Loucy (cell line): ENCODE measurements around the gene PIGS.
"Not testable (repeated sequence)": the region's sequence is repeated elsewhere in the genome, so short reads cannot be mapped to it uniquely, and the experiment has no call there.

Experiments used
- H2AFZ ChIP-seq: fragments of 200-600 bp; sonication (generic); 2 replicates; pipeline ENCODE4 v1.6.0; 2016; ENCODE audit warnings: antibody characterized with exemption, mild to moderate bottlenecking, low read length, moderate library complexity
- H3F3A ChIP-seq: fragments of 200-600 bp; 2 replicates; pipeline ENCODE4 v1.6.0; 2016; ENCODE audit warnings: antibody characterized with exemption, low read depth, mild to moderate bottlenecking
- H3K27me3 ChIP-seq: fragments of 200-600 bp; sonication (generic); 2 replicates; pipeline ENCODE4 v1.6.1; 2014; ENCODE audit warnings: low read length, mild to moderate bottlenecking; ENCODE audit not compliant: insufficient read depth, poor library complexity, severe bottlenecking
- H3K36me3 ChIP-seq: fragments of 200-600 bp; sonication (generic); 2 replicates; pipeline ENCODE4 v1.6.1; 2016; ENCODE audit warnings: low read length; ENCODE audit not compliant: insufficient read depth
- H3K4me1 ChIP-seq: fragments of 200-600 bp; sonication (generic); 2 replicates; pipeline ENCODE4 v1.5.1; 2014; ENCODE audit warnings: low read length, mild to moderate bottlenecking; ENCODE audit not compliant: insufficient read depth, poor library complexity, severe bottlenecking
- H3K4me2 ChIP-seq: fragments of 200-600 bp; sonication (generic); 2 replicates; pipeline ENCODE4 v1.6.0; 2014; ENCODE audit warnings: antibody characterized with exemption, low read length, low read depth, mild to moderate bottlenecking; ENCODE audit not compliant: poor library complexity, severe bottlenecking
- H3K4me3 ChIP-seq: fragments of 200-600 bp; sonication (generic); 2 replicates; pipeline ENCODE4 v1.5.1; 2014; ENCODE audit warnings: low read length, mild to moderate bottlenecking, mixed read lengths; ENCODE audit not compliant: poor library complexity, severe bottlenecking
- H3K79me2 ChIP-seq: fragments of 200-600 bp; sonication (generic); 2 replicates; pipeline ENCODE4 v1.6.1; 2014; ENCODE audit warnings: low read length; ENCODE audit not compliant: insufficient read depth
- H3K9ac ChIP-seq: fragments of 200-600 bp; sonication (generic); 2 replicates; pipeline ENCODE4 v1.6.0; 2014; ENCODE audit warnings: mild to moderate bottlenecking, low read depth, low read length, moderate library complexity; ENCODE audit not compliant: poor library complexity, severe bottlenecking
- H3K9me2 ChIP-seq: fragments of 200-600 bp; sonication (generic); replicated peaks from 2 replicates; pipeline ENCODE4 v1.6.1; 2016; ENCODE audit warnings: low read depth, low read length, mixed read lengths
- H3K9me3 ChIP-seq: fragments of 200-600 bp; sonication (generic); 2 replicates; pipeline ENCODE4 v1.6.1; 2014; ENCODE audit warnings: mild to moderate bottlenecking, antibody characterized with exemption, low read length, low read depth; ENCODE audit not compliant: insufficient read depth
- H4K20me1 ChIP-seq: fragments of 200-600 bp; sonication (generic); 2 replicates; pipeline ENCODE4 v1.6.0; 2014; ENCODE audit warnings: antibody characterized with exemption, low read length, mild to moderate bottlenecking; ENCODE audit not compliant: insufficient read depth, poor library complexity, severe bottlenecking
- CTCF ChIP-seq: fragments of 200-600 bp; sonication (generic); conservative IDR thresholded peaks from 2 replicates; pipeline ENCODE4 v1.5.1; 2014; ENCODE audit warnings: mild to moderate bottlenecking, antibody characterized with exemption, low read length
- EZH2phosphoT487 ChIP-seq: fragments of 200-600 bp; IDR thresholded peaks from 2 replicates; pipeline ENCODE4 v1.6.1; 2018; ENCODE audit warnings: antibody characterized with exemption, mild to moderate bottlenecking, moderate library complexity, borderline replicate concordance

The PIGS gene

GRCh38 chr17:28523186-28523585 is 48.1 kb downstream of the PIGS start:
- H3K9me2 ChIP-seq = no peaks in the 10 kb centered on the region
- H3K9ac ChIP-seq = no peak overlapping the region
- H3K79me2 ChIP-seq = no peaks in the 10 kb centered on the region
- no peaks in the 10 kb centered on the region for H3K27me3 ChIP-seq
- peaks cover 24% of the 10 kb centered on the region for H3K4me1 ChIP-seq
- TF ChIP-seq CTCF (no peak), EZH2phosphoT487 (no peak)
- no peaks in the 10 kb centered on the region for H3K9me3 ChIP-seq
- no peak overlapping the region for H3K4me2 ChIP-seq
- H3K4me3 ChIP-seq = no peak overlapping the region
- H2AFZ ChIP-seq = no peak overlapping the region
- no peaks in the 10 kb centered on the region for H4K20me1 ChIP-seq
- no peaks in the 10 kb centered on the region for H3K36me3 ChIP-seq
- no peaks in the 10 kb centered on the region for H3F3A ChIP-seq

GRCh38 chr17:28522281-28522680 is 49.0 kb downstream of the PIGS start:
- not testable (repeated sequence) for H3K79me2 ChIP-seq, H3K9me2 ChIP-seq, H3K9ac ChIP-seq, H3F3A ChIP-seq, H3K4me3 ChIP-seq, H3K27me3 ChIP-seq, H4K20me1 ChIP-seq, H2AFZ ChIP-seq, H3K9me3 ChIP-seq, H3K36me3 ChIP-seq, H3K4me2 ChIP-seq
- H3K4me1 ChIP-seq = peaks cover 26% of the 10 kb centered on the region

GRCh38 chr17:28521311-28522085 is 49.8 kb downstream of the PIGS start:
- H3K9me2 ChIP-seq = no peaks in the 10 kb centered on the region
- no peaks in the 10 kb centered on the region for H4K20me1 ChIP-seq
- H3K9me3 ChIP-seq = no peaks in the 10 kb centered on the region
- no peak for TF ChIP-seq EZH2phosphoT487
- no peak for TF ChIP-seq CTCF
- H3K36me3 ChIP-seq = no peaks in the 10 kb centered on the region
- no peaks in the 10 kb centered on the region for H3K79me2 ChIP-seq
- H3K27me3 ChIP-seq = no peaks in the 10 kb centered on the region
- peaks cover 26% of the 10 kb centered on the region for H3K4me1 ChIP-seq
- no peak overlapping the region for H3K4me3 ChIP-seq
- no peaks in the 10 kb centered on the region for H3F3A ChIP-seq
- H3K9ac ChIP-seq = no peak overlapping the region
- no peak overlapping the region for H2AFZ ChIP-seq
- H3K4me2 ChIP-seq = no peak overlapping the region

DNA sequence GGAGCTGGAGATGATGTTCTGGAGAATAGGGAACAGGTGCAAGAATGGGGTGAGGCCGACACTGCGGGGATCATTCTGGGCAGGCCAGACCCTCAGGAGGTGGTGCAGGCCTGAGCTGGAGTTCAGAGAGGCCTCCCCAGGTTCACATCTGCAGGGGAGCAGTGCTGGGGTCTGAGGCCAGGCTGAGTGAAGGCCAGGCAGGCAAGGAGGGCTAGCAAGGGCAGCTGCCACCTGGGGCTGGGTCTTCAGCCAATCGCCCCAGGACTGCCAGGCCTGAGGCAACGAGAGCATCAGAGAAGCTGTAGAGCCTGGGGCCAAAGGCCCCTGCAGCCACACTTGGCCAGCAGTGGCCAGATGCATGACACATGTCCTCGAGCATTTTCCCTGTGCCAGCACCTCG is 50.6 kb downstream of the PIGS start:
- H3K27me3 ChIP-seq = no peaks in the 10 kb centered on the region
- no peaks in the 10 kb centered on the region for H4K20me1 ChIP-seq
- H3K4me3 ChIP-seq = no peak overlapping the region
- no peak overlapping the region for H2AFZ ChIP-seq
- H3K9me2 ChIP-seq = no peaks in the 10 kb centered on the region
- H3K4me2 ChIP-seq = no peak overlapping the region
- no peaks in the 10 kb centered on the region for H3K9me3 ChIP-seq
- no peak overlapping the region for H3K9ac ChIP-seq
- no peaks in the 10 kb centered on the region for H3K36me3 ChIP-seq
- H3F3A ChIP-seq = no peaks in the 10 kb centered on the region
- peaks cover 26% of the 10 kb centered on the region for H3K4me1 ChIP-seq
- TF ChIP-seq EZH2phosphoT487 (no peak), CTCF (no peak)
- H3K79me2 ChIP-seq = no peaks in the 10 kb centered on the region
